NCI-H774 (cell line): Measurements from ENCODE around the gene JAK3.

Source experiments
- DNase-seq: peaks from one replicate; lab custom pipeline; 2025; lab: John Stamatoyannopoulos, UW

Gene JAK3

GRCh38 chr19:17840019-17840418 is 7.8 kb downstream of the JAK3 start:
- no peak for DNase-seq

GRCh38 chr19:17837972-17838371 is 9.8 kb downstream of the JAK3 start:
- no peak for DNase-seq

DNA sequence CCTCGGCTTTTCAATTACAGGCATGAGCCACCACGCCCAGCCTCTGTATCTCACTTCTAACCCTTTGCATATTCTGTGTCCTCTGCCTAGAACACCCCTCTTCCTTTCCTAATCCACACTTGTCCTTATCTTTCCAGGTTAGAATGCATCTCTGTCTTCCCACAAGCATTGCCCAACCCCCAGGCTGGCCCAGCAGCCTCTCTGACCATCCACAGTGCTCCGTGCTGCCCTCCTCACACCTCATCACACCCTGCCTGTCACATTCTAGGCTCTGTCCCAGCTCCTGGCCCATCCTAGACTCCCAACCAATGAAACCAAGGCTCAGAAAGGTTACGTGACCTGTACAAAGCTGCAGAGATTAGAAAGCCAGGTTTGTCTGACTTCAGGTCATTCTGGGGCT is 11.3 kb downstream of the JAK3 start:
- DNase-seq, result no peak

DNA sequence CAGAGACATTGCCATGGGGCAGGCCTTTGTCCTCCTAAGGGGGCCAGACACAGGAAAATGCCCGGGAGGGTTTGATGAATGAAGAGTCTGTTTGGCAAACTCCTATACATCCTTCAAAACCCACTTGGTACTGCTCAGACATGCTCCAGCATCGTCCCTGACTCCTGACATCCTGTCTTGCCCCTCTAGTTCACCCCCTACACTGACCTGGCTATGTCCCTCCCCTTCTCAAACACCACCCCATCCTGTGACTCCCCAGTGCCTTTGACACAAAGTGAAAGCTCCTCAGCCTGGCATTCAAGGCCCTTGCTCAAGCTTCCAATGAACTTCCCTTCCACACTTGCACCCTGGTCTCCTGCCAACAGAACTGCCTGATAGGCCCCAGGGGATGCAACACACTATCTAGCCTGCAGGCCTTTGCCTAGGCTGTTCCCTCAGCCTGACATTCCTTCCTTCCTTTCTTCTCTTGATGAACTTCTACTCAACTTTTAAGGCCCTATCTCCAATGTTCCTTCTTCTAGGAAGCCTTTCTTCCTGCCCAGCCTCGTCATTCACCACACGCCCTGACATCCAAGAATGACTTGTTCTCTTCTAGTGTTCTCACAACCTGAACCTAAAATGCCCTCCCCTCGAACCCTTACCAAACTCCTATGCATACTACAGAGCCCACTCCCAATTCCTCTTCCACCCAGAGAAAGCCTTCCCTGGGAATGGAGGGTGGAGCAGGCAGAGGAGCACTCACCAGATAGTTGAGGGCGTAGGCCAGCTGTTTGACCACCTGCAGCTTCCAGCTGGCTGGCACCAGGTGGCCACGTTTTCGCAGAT is 12.4 kb downstream of the JAK3 start:
- DNase-seq, result no peak

- DNase-seq, result no peak
Observed at GRCh38 chr19:17834350-17835181, 13.2 kb downstream of the JAK3 start.

- DNase-seq, result no peak
Observed at GRCh38 chr19:17832443-17833208, 15.2 kb downstream of the JAK3 start.

GRCh38 chr19:17831419-17831888 is 16.3 kb downstream of the JAK3 start:
- DNase-seq, result no peak

DNA sequence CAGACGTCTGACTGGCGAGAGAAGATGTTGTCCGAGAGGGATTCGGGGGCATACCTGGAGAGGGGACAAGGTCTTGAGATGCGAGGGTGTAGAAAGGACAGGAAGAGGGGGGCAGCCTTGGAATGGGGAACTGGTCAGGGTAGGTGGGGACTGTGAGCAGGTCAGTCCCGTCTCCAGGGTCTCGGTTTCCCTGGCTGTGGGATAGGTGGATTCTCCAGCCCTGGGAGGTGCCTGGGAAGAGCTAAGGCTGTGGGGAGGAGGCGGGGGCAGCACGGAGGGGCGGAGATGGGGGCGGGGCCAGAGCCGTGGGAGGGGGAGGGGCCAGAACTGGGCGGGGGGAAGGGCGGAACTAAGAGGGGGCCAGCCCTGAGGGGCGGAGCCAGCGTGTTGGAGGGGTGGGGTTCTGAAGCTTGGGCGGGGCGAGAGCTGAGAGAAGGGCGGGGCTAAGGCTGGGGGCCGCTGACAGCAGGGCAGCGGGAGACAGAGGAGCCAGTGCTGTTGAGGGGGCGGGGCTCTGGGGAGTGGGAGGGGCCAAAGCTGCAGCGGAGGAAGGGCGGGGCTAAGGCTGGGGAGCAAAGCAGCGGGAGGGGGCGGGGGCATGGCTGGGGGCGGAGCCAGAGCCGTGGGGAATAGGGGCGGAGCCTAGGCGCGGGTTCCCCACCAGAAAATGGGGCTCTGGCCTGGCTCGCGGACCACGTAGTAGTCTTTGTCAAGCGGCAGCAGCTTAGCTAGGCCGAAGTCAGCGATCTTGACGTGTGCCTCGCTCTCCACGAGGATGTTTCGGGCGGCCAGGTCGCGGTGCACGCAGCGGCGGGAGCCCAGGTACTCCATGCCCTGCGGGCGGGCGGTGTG is 17.0 kb downstream of the JAK3 start:
- DNase-seq, result peak; percentile 80

GRCh38 chr19:17829855-17830566 is 17.8 kb downstream of the JAK3 start:
- DNase-seq, result peak; percentile 36

DNA sequence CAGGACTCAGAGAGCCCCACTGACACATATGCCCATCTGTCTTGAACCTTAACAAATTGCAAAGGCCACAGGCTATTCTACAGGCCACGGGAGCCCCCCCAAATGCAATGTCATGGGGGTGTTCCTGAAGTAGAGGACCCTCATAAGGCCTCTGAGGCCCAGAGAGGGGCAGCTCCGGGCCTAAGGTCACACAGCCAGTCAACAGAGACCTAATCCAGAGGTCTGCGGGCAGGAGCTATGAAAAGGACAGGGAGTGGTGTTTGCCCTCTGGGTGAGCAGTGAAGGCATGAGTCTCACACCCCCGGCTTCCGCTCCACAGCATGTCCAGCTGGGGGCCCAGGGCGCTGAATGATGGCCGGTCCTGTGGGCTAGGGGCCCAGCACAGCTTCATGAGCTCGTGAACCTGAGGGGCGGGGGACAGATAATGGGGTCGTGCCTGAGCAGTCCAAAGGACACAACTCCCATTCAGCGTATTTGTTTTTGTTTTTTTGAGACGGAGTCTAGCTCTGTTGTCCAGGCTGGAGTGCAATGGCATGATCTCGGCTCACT is 21.2 kb downstream of the JAK3 start:
- no peak for DNase-seq

DNA sequence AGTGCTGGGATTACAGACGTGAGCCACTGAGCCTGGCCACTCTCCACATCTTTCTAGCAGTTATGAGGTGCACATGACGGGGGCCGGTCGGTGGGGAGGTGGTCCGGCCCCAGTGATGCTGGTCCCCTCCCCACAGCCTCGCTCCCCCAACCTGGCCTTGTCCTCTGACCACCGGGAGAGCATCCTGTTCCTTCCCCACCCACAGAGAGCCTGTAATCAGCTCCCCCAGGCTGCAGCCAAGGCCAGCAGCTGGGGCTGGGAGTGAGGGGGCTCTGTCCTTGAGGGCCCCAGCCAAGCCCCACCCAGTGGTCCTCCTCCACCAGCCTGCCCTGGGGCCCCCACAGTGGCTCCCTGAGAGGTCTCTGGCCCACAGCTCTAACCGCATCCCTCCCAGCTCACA is 23.4 kb downstream of the JAK3 start:
- no peak for DNase-seq

DNA sequence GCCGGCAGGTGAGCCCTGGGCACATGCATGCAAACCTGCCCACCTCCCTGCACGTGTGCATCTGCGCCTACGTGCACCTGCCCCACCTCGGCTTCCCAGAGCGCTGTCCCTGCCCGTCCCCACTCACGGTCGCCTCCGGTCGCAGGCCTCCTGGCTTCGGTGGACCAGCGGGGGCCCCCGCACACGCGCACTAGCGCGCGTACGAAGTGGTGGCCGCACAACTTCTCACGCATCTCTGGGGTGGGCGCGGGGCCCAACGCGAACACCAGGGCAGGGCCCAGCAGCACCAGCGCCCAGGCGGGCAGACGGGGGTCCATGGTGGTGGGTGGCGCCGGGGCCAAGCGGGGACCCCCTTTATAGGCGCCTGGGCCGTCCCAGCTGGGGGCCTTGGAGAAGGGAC is 26.6 kb downstream of the JAK3 start, which contains the start of gene INSL3:
INSL3 (minus strand) TSS at position 330 of the 400 bp plus-strand sequence; CDS start at position 317, 13 bp downstream.
- no peak for DNase-seq

DNA sequence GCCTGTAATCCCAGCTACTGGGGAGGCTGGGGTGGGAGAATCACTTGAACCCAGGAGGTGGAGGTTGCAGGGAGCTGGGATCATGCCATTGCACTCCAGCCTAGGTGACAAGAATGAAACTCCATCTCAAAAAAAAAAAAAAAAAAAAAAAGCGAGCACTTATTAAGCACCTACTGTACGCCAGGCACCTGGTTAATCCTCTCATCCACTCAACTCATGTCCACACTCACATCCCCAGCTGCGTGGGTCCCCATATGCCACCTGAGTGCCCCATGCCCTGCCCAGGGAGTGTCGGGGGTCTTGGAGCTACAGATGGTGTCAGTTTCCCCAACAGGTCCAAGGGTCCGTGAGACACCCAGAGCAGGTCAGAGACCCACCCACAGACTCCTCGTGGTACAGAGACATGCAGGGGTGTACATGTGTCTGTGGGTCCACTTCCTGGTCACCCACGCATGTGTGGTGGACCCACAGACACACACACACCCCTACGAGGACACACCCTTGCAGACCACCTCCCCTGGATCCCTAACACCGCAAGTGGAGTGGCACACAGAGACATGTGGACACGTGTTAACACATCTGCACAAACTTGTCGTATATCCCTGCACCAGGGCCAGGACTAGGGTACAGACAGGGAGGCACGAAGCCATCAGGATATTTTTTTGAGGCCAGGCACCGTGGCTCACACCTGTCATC is 30.0 kb downstream of the JAK3 start:
- no peak for DNase-seq

DNA sequence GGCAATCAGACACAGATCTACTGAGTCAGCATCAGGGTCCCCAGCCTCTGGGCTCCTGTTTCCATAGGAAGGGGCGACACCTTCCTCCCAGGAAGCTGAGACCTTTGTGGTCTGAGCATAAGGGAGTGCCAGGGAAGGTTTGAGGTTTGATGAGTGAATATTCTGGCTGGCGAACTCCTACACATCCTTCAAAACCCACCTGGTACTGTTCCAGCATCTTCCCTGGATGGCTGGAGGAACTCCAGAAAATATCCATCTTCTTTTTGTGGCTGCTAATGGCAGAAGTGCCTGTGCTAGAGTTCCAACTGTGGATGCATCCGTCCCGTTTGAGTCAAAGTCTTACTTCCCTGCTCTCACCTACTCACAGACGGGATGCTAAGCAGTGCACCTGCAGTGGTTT is 35.7 kb downstream of the JAK3 start:
- no peak for DNase-seq

DNA sequence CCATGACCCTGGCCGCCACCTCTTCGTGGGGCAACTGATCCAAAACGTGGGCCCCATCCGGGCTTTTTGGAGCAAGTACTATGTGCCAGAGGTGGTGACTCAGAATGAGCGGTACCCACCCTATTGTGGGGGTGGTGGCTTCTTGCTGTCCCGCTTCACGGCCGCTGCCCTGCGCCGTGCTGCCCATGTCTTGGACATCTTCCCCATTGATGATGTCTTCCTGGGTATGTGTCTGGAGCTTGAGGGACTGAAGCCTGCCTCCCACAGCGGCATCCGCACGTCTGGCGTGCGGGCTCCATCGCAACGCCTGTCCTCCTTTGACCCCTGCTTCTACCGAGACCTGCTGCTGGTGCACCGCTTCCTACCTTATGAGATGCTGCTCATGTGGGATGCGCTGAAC is 36.1 kb downstream of the JAK3 start:
- DNase-seq, result no peak

GRCh38 chr19:17811103-17811502 is 36.7 kb downstream of the JAK3 start:
- no peak for DNase-seq

DNA sequence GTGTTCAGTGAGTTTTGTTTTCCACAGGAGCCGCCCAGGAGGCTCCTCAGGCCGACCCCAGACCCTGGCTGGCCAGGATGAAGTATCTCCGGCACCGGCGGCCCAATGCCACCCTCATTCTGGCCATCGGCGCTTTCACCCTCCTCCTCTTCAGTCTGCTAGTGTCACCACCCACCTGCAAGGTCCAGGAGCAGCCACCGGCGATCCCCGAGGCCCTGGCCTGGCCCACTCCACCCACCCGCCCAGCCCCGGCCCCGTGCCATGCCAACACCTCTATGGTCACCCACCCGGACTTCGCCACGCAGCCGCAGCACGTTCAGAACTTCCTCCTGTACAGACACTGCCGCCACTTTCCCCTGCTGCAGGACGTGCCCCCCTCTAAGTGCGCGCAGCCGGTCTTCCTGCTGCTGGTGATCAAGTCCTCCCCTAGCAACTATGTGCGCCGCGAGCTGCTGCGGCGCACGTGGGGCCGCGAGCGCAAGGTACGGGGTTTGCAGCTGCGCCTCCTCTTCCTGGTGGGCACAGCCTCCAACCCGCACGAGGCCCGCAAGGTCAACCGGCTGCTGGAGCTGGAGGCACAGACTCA is 40.0 kb downstream of the JAK3 start:
- DNase-seq, result no peak

- DNase-seq, result no peak
Observed at GRCh38 chr19:17806945-17807344, 40.8 kb downstream of the JAK3 start.

- no peak for DNase-seq
Observed at GRCh38 chr19:17805427-17805826, 42.4 kb downstream of the JAK3 start.
